Keratinocyte (primary cell): Measurements from ENCODE around the gene PHOSPHO1. TPM values are rescaled to one million over a fixed set of nuclear protein-coding genes. Genes with fewer than 3 reads are reported as not detected.
"Not testable (repeated sequence)": the region's sequence is repeated elsewhere in the genome, so short reads cannot be mapped to it uniquely, and the experiment has no call there.

ENCODE experiments used
- DNase-seq: peaks from one replicate; pipeline ENCODE4 v3.0.0-alpha.2; 2011; ENCODE audit warnings: low read depth, missing footprints, low spot score
- FAIRE-seq: peaks from 2 replicates; lab custom pipeline; 2011; peaks lifted over from hg19 to GRCh38; lab: Jason Lieb, UNC
- H2AFZ ChIP-seq: 2 replicates; pipeline ENCODE4 v1.6.0; 2012; ENCODE audit warnings: low read length, control low read depth, inconsistent platforms; ENCODE audit not compliant: control insufficient read depth
- H3K27ac ChIP-seq: 2 replicates; pipeline ENCODE4 v1.5.1; 2011; ENCODE audit warnings: low read length; ENCODE audit not compliant: control insufficient read depth, insufficient read depth
- H3K27me3 ChIP-seq: 3 replicates; pipeline ENCODE4 v1.6.0; 2011; ENCODE audit warnings: low read length; ENCODE audit not compliant: control insufficient read depth, insufficient read depth; ENCODE audit errors: extremely low read depth
- H3K36me3 ChIP-seq, 2 experiments: 2 replicates in 1 of 2; 3 replicates in 1 of 2; pipeline ENCODE4 v1.5.1; 2011; ENCODE audit warnings: low read length in 2 of 2, mild to moderate bottlenecking in 1 of 2; ENCODE audit not compliant: control insufficient read depth in 2 of 2, insufficient read depth in 2 of 2; ENCODE audit errors: extremely low read depth in 1 of 2
- H3K4me1 ChIP-seq: 3 replicates; pipeline ENCODE4 v1.5.1; 2011; ENCODE audit warnings: low read length; ENCODE audit not compliant: control insufficient read depth, insufficient read depth; ENCODE audit errors: extremely low read depth
- H3K4me2 ChIP-seq: 3 replicates; pipeline ENCODE4 v1.6.0; 2011; ENCODE audit warnings: low read depth, low read length; ENCODE audit not compliant: control insufficient read depth, insufficient read depth; ENCODE audit errors: extremely low read depth
- H3K4me3 ChIP-seq, 3 experiments: fragments of 200-600 bp in 1 of 3; sonication (generic) in 1 of 3; 2 replicates in 2 of 3; 3 replicates in 1 of 3; pipeline ENCODE4 v1.5.1; 2011 to 2016; ENCODE audit warnings: low read length in 3 of 3, mild to moderate bottlenecking in 3 of 3, control low read depth in 2 of 3, inconsistent platforms in 1 of 3, low read depth in 1 of 3, mixed read lengths in 1 of 3, mixed run types in 1 of 3, moderate library complexity in 1 of 3; ENCODE audit not compliant: control insufficient read depth in 2 of 3, insufficient read depth in 2 of 3; ENCODE audit errors: extremely low read depth in 1 of 3
- H3K79me2 ChIP-seq: 2 replicates; pipeline ENCODE4 v1.6.0; 2012; ENCODE audit warnings: low read length; ENCODE audit not compliant: control insufficient read depth, insufficient read depth
- H3K9ac ChIP-seq: 3 replicates; pipeline ENCODE4 v1.6.0; 2011; ENCODE audit warnings: low read length; ENCODE audit not compliant: control insufficient read depth, insufficient read depth; ENCODE audit errors: extremely low read depth
- H3K9me1 ChIP-seq: 3 replicates; pipeline ENCODE4 v1.6.0; 2011; ENCODE audit warnings: low read length; ENCODE audit not compliant: control insufficient read depth, insufficient read depth; ENCODE audit errors: extremely low read depth
- H3K9me3 ChIP-seq: 2 replicates; pipeline ENCODE4 v1.5.1; 2012; ENCODE audit warnings: low read depth, low read length; ENCODE audit not compliant: control insufficient read depth
- H4K20me1 ChIP-seq: 3 replicates; pipeline ENCODE4 v1.6.0; 2011; ENCODE audit warnings: low read length; ENCODE audit not compliant: control insufficient read depth, insufficient read depth; ENCODE audit errors: extremely low read depth
- CTCF ChIP-seq, 3 experiments: IDR thresholded peaks in 1 of 3; conservative IDR thresholded peaks in 1 of 3; optimal IDR thresholded peaks in 1 of 3; 2 replicates in 2 of 3; 3 replicates in 1 of 3; pipeline versions ENCODE3 to v1.5.1; 2011; ENCODE audit warnings: low read length in 3 of 3, mild to moderate bottlenecking in 3 of 3, moderate library complexity in 2 of 3, control low read depth in 1 of 3, inconsistent platforms in 1 of 3; ENCODE audit not compliant: insufficient read depth in 2 of 3; ENCODE audit errors: extremely low read depth in 1 of 3
- EZH2 ChIP-seq: IDR thresholded peaks from one replicate; pipeline ENCODE4 v1.6.1; 2012; ENCODE audit warnings: inconsistent platforms, mild to moderate bottlenecking, low read length, moderate library complexity
- dilution Hi-C: fragments of 300-500 bp; cut with MboI; formaldehyde crosslinking; loops from one replicate; pipeline ENCODE4 v1.7.0; 2020; ENCODE audit warnings: low sequenced_read_pairs; ENCODE audit not compliant: extremely low pct_ligation_motif_present
- polyA plus RNA-seq, 5 experiments: library from polyadenylated mRNA; depleted of rRNA in 3 of 5; stranded (reverse) in 3 of 5; stranded (forward) in 1 of 5; unstranded in 1 of 5; fragments of >200 nt; gene quantifications; 1 replicate in 1 of 5; 2 replicates in 3 of 5; 3 replicates in 1 of 5; pipeline versions ENCODE4 v1.2.1 to v1.2.3, GENCODE V29; 2011 to 2012; ENCODE audit warnings: missing spikeins in 2 of 5, low read depth in 1 of 5, low replicate concordance in 1 of 5

The PHOSPHO1 gene
- polyA plus RNA-seq, 1 donor (not counting 4 experiments of a cell fraction or from before 2014, with no cell fraction given) = 0.04 TPM

- Histone ChIP-seq H3K36me3 (no peaks in the 10 kb centered on the region), H3K27me3 (no peaks in the 10 kb centered on the region), H3K9ac (no peak overlapping the region), H3K79me2 (no peaks in the 10 kb centered on the region), H4K20me1 (no peaks in the 10 kb centered on the region), H3K9me3 (no peaks in the 10 kb centered on the region), H2AFZ (no peak overlapping the region), H3K4me1 (no peaks in the 10 kb centered on the region), H3K4me3 (no peak overlapping the region), H3K27ac (no peak overlapping the region), H3K4me2 (no peak overlapping the region), H3K9me1 (no peaks in the 10 kb centered on the region)
- FAIRE-seq = no peak
- no peak for DNase-seq
- dilution Hi-C loops = no loop called here
- TF ChIP-seq CTCF (optimal IDR thresholded peaks at IDR 0.05 in 1 of 3, IDR thresholded peaks at IDR 0.05 in 1 of 3, conservative IDR thresholded peaks at IDR 0.05 in 1 of 3; ENCODE audit: extremely low read depth in 1 of 3, insufficient read depth in 2 of 3, low read length in 3 of 3) (no peak), EZH2 (no peak)
These were observed 47.5 kb upstream of the PHOSPHO1 start for GRCh38 chr17:49278076-49278475.

- no peaks in the 10 kb centered on the region for H3K4me1 ChIP-seq
- no peaks in the 10 kb centered on the region for H3K9me3 ChIP-seq
- no peaks in the 10 kb centered on the region for H3K79me2 ChIP-seq
- no peak overlapping the region for H3K9ac ChIP-seq
- no peak overlapping the region for H2AFZ ChIP-seq
- H3K27ac ChIP-seq = no peak overlapping the region
- no peaks in the 10 kb centered on the region for H3K36me3 ChIP-seq
- FAIRE-seq = no peak
- H3K4me2 ChIP-seq = no peak overlapping the region
- no peak for DNase-seq
- no peak overlapping the region for H3K4me3 ChIP-seq
- TF ChIP-seq CTCF (optimal IDR thresholded peaks at IDR 0.05 in 1 of 3, IDR thresholded peaks at IDR 0.05 in 1 of 3, conservative IDR thresholded peaks at IDR 0.05 in 1 of 3; ENCODE audit: extremely low read depth in 1 of 3, insufficient read depth in 2 of 3, low read length in 3 of 3) (no peak), EZH2 (no peak)
- no peaks in the 10 kb centered on the region for H4K20me1 ChIP-seq
- H3K9me1 ChIP-seq = no peaks in the 10 kb centered on the region
- no peaks in the 10 kb centered on the region for H3K27me3 ChIP-seq
- dilution Hi-C loops = no loop called here
These were observed 47.1 kb upstream of the PHOSPHO1 start for GRCh38 chr17:49277638-49278037.

- H3K36me3 ChIP-seq, H3K4me3 ChIP-seq, H3K4me2 ChIP-seq, H3K79me2 ChIP-seq, H3K27ac ChIP-seq, FAIRE-seq, H3K9ac ChIP-seq, H3K9me1 ChIP-seq, H4K20me1 ChIP-seq, dilution Hi-C loops, H3K9me3 ChIP-seq, H3K27me3 ChIP-seq, H3K4me1 ChIP-seq, DNase-seq, H2AFZ ChIP-seq: not testable (repeated sequence)
These were observed 45.4 kb upstream of the PHOSPHO1 start for GRCh38 chr17:49275981-49276380.
